Fibroblast of lung (primary cell): ENCODE measurements around the gene SLC38A10. TPM values are rescaled to one million over a fixed set of nuclear protein-coding genes. Genes with fewer than 3 reads are reported as not detected.

Experiments
- DNase-seq, 2 donors: peaks; one replicate each; pipeline versions ENCODE4 v3.0.0 to v3.0.0-alpha.2; 2010; ENCODE audit warnings: low read depth in 2 of 2
- H2AFZ ChIP-seq: 2 replicates; pipeline ENCODE4 v1.5.1; 2012; ENCODE audit warnings: low read length, control low read depth, inconsistent platforms
- H3K27ac ChIP-seq: 2 replicates; pipeline ENCODE4 v1.5.1; 2011; ENCODE audit warnings: low read length, control low read depth; ENCODE audit not compliant: insufficient read depth
- H3K27me3 ChIP-seq: 2 replicates; pipeline ENCODE4 v1.5.1; 2011; ENCODE audit warnings: mild to moderate bottlenecking, low read length; ENCODE audit not compliant: control insufficient read depth, insufficient read depth
- H3K36me3 ChIP-seq: 2 replicates; pipeline ENCODE4 v1.5.1; 2011; ENCODE audit warnings: low read length; ENCODE audit not compliant: control insufficient read depth, insufficient read depth
- H3K4me1 ChIP-seq: 2 replicates; pipeline ENCODE4 v1.5.1; 2011; ENCODE audit warnings: low read length; ENCODE audit not compliant: control insufficient read depth, insufficient read depth; ENCODE audit errors: extremely low read depth
- H3K4me2 ChIP-seq: 2 replicates; pipeline ENCODE4 v1.5.1; 2011; ENCODE audit warnings: low read length, control low read depth; ENCODE audit not compliant: insufficient read depth; ENCODE audit errors: extremely low read depth
- H3K4me3 ChIP-seq, 4 experiments: fragments of 200-600 bp in 1 of 4; sonication (generic) in 1 of 4; replicated peaks in 1 of 4; 2 replicates each; pipeline ENCODE4 v1.5.1; 2011 to 2016; ENCODE audit warnings: low read length in 4 of 4, low read depth in 3 of 4, mild to moderate bottlenecking in 3 of 4, control low read depth in 2 of 4, inconsistent platforms in 1 of 4, mixed read lengths in 1 of 4; ENCODE audit not compliant: insufficient read depth in 1 of 4; ENCODE audit errors: control extremely low read depth in 1 of 4
- H3K79me2 ChIP-seq: 2 replicates; pipeline ENCODE4 v1.5.1; 2012; ENCODE audit warnings: mild to moderate bottlenecking, low read length, inconsistent platforms; ENCODE audit not compliant: control insufficient read depth, insufficient read depth
- H3K9ac ChIP-seq: 2 replicates; pipeline ENCODE4 v1.5.1; 2011; ENCODE audit warnings: mild to moderate bottlenecking, low read length, control low read depth; ENCODE audit not compliant: insufficient read depth
- H3K9me3 ChIP-seq: 2 replicates; pipeline ENCODE4 v1.5.1; 2012; ENCODE audit warnings: low read depth, low read length; ENCODE audit not compliant: control insufficient read depth, insufficient read depth
- H4K20me1 ChIP-seq: 2 replicates; pipeline ENCODE4 v1.5.1; 2011; ENCODE audit warnings: low read length; ENCODE audit not compliant: control insufficient read depth, insufficient read depth; ENCODE audit errors: extremely low read depth
- CTCF ChIP-seq, 2 donors: IDR thresholded peaks in 1 of 2; conservative IDR thresholded peaks in 1 of 2; 1 replicate in 1 of 2; 2 replicates in 1 of 2; pipeline ENCODE4 v1.5.1; 2011 to 2012; ENCODE audit warnings: low read length in 2 of 2, control low read depth in 1 of 2, inconsistent platforms in 1 of 2, low read depth in 1 of 2, mild to moderate bottlenecking in 1 of 2
- EZH2 ChIP-seq: IDR thresholded peaks from 2 replicates; pipeline ENCODE4 v1.5.1; 2012; ENCODE audit warnings: low read length, control low read depth, mild to moderate bottlenecking; ENCODE audit errors: missing control alignments
- polyA plus RNA-seq, 2 donors: library from polyadenylated mRNA; depleted of rRNA in 1 of 2; stranded (reverse) in 1 of 2; unstranded in 1 of 2; fragments of >200 nt; gene quantifications; 2 replicates each; pipeline ENCODE4 v1.2.1, GENCODE V29; 2011 to 2012; ENCODE audit warnings: missing spikeins in 1 of 2
- total RNA-seq: library from RNA; depleted of rRNA; stranded (reverse); fragments of >200 nt; gene quantifications from 2 replicates; pipeline ENCODE4 v1.2.1, GENCODE V29; 2014

SLC38A10 gene
- total and polyA plus RNA-seq, 2 donors (not counting 1 experiment from before 2014, with no cell fraction given), result 23.6 to 53.2 TPM

- DNase-seq, result no peak
- Histone ChIP-seq H3K79me2 (no peaks in the 10 kb centered on the region), H3K27me3 (no peaks in the 10 kb centered on the region), H3K4me1 (peaks cover 4% of the 10 kb centered on the region), H3K4me2 (peak overlapping the region; percentile 79), H3K9ac (no peak overlapping the region), H4K20me1 (no peaks in the 10 kb centered on the region), H3K36me3 (no peaks in the 10 kb centered on the region), H3K27ac (no peak overlapping the region), H3K9me3 (no peaks in the 10 kb centered on the region), H3K4me3 (peak overlapping the region in 3 of 4 experiments; percentile 40 to 61 (median 43)), H2AFZ (peak overlapping the region; percentile 92)
- TF ChIP-seq CTCF (conservative IDR thresholded peaks at IDR 0.05 in 1 of 2, IDR thresholded peaks at IDR 0.05 in 1 of 2; ENCODE audit: low read depth in 1 of 2, low read length in 2 of 2), result no peak
- TF ChIP-seq EZH2, result no peak
Observed at GRCh38 chr17:81223762-81224130, 71.4 kb downstream of the SLC38A10 start.

GRCh38 chr17:81222906-81223761 lies 72.0 kb downstream of the SLC38A10 start, which contains the start of gene CEP131:
Gene CEP131, minus strand, starts transcription at chr17:81222965. Its CDS starts 2,909 bp downstream, at chr17:81220056.
- H3K4me3 ChIP-seq, result peak within 1 kb of the TSS; percentile 60 to 79 (median 72)

More at GRCh38 chr17:81222906-81223761, 72.0 kb downstream of the SLC38A10 start, which contains the start of gene CEP131:
- Histone ChIP-seq H3K79me2 (no peaks in the 10 kb centered on the region), H3K27ac (peak within 1 kb of the TSS; percentile 39), H3K9me3 (no peaks in the 10 kb centered on the region), H2AFZ (peak within 1 kb of the TSS; percentile 92), H4K20me1 (no peaks in the 10 kb centered on the region), H3K4me1 (peaks cover 4% of the 10 kb centered on the region), H3K9ac (peak within 1 kb of the TSS; percentile 57), H3K36me3 (no peaks in the 10 kb centered on the region), H3K4me2 (peak within 1 kb of the TSS; percentile 96), H3K27me3 (no peaks in the 10 kb centered on the region)
- TF ChIP-seq EZH2 (no peak), CTCF (conservative IDR thresholded peaks at IDR 0.05 in 1 of 2, IDR thresholded peaks at IDR 0.05 in 1 of 2; ENCODE audit: low read depth in 1 of 2, low read length in 2 of 2) (no peak)
- peak; percentile 97 to 98 for DNase-seq
